GM23248 (cell line): ENCODE measurements around the gene CCNY.

Experiments used
- EZH2 ChIP-seq: fragments of 200-600 bp; sonication (generic); IDR thresholded peaks from 2 replicates; pipeline ENCODE4 v1.6.1; 2018; ENCODE audit warnings: antibody characterized with exemption, mild to moderate bottlenecking; ENCODE audit not compliant: insufficient read depth, poor library complexity, severe bottlenecking
- EZH2phosphoT487 ChIP-seq: fragments of 200-600 bp; sonication (generic); IDR thresholded peaks from 2 replicates; pipeline ENCODE4 v1.6.1; 2018; ENCODE audit warnings: antibody characterized with exemption, moderate library complexity, mild to moderate bottlenecking, low read depth; ENCODE audit not compliant: insufficient read depth

DNA sequence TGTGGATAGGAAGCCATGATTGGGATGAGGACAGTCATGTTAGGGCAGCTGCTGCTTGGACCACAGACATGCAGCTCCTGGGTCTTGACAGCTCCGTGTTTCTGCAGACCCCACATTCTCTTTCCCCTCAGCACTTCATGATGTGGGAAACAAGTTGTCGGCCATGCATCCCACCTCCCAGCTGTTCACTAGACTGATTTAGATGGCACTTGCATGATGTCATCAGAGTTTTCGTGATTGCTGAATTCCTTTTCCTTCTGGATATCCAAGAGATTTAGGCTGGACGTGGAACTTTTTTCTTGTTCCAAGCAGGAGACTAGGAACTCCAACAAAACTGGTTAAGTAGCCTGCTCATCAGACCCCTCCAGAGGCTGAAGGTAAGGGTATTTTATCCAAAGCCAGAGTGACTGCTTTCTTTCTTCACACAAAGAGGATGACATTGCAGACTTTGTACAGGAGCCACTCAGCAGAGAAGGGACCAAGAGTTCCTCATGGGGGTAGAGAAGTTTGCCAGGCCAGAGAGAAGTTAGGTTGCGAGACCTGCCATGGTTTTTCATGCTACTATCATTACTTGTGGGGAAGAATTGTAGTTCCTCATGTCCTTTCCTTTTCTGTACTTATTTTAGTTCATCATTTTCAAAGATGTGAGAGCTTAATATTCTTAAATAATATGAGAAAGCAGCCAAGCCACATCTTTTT lies 151.2 kb downstream of the CCNY start:
- TF ChIP-seq EZH2phosphoT487 (no peak), EZH2 (no peak)
